Measurements from ENCODE around the gene PATE3.

- TF ChIP-seq, protein P1, sequence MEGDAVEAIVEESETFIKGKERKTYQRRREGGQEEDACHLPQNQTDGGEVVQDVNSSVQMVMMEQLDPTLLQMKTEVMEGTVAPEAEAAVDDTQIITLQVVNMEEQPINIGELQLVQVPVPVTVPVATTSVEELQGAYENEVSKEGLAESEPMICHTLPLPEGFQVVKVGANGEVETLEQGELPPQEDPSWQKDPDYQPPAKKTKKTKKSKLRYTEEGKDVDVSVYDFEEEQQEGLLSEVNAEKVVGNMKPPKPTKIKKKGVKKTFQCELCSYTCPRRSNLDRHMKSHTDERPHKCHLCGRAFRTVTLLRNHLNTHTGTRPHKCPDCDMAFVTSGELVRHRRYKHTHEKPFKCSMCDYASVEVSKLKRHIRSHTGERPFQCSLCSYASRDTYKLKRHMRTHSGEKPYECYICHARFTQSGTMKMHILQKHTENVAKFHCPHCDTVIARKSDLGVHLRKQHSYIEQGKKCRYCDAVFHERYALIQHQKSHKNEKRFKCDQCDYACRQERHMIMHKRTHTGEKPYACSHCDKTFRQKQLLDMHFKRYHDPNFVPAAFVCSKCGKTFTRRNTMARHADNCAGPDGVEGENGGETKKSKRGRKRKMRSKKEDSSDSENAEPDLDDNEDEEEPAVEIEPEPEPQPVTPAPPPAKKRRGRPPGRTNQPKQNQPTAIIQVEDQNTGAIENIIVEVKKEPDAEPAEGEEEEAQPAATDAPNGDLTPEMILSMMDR (conservative IDR thresholded peaks at IDR 0.05; ENCODE audit: low read length), result no peak
- no peak for TF ChIP-seq EZH2phosphoT487 (IDR thresholded peaks at IDR 0.05; ENCODE audit: borderline replicate concordance)
Observed at GRCh38 chr11:125833016-125833415, 45.1 kb downstream of the PATE3 start, which contains the start of gene PATE4.

Data from Loucy (cell line).